Measurements from ENCODE around the gene TUBB6.

Gene TUBB6

DNA sequence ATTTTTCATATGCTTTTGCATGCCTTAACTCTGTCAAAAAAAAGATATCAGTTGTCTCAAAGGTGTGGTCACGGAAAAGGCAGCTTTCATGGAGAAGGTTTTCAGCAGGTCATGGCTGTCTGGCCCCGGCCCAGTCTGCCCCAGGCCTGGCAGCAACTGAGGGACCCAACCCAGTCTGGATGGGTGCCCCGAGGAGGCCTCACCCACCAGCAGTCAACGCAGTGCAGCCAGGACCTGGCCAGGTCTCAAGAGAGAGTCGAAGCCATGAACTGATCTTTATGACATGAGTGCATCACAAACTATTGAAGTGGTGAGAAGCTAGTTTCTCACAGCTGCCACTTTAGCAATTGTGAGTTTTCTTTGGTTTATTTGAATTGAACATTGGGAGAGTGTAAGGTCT, 7.9 kb downstream of the TUBB6 start:
- no peak for DNase-seq

DNA sequence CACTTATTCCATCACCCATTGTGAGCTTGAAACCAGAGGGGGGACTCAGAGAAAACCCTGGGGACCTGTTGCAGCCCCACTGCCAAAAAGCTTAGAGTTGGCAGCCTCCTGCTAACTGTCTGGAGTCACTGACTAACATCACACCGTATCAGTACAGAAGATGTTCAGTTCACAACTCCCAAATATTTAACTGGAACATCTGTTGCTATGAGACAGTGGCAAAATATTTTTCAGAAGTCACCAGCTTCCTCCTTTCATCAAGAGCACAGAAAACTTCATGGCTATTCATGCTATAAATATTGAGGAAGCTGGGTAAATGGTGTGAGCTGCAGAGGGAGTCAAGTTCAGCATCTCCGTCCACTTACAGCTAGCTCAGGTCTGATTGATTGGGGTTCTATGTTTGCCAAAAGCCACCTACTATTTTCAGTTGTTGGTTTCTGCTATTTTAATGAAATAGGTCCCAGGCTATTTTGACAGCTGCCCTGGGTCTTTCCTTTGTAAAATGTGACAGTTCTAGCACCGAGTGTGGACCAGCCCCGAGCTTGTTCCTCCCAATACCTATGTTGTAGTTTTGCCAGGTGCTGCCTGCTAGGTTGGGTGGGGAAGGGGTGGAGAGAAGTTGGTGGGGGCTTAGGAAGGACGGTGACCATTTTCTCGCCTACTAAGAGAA, 9.8 kb downstream of the TUBB6 start:
- peak; percentile 16 for DNase-seq

- no peak for DNase-seq
Observed at GRCh38 chr18:12318334-12318697, 10.3 kb downstream of the TUBB6 start.

DNA sequence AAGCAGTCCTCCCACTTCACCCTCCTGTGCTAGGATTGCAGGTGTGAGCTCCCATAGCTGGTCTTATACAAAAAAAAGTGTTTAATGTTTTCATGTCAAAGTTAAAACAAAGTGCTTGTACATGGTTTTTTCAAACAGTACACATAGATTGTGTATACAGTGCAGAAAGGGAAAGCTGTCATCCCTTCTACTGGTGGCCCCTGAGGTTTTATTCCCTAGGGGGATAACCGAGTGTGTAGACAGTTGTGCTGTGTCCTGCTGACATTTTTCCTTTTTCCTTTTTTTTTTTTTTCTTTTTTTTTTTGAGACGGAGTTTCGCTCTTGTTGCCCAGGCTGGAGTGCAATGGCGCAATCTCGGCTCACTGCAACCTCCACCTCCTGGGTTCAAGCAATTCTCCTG, 10.8 kb downstream of the TUBB6 start:
- DNase-seq: no peak

DNA sequence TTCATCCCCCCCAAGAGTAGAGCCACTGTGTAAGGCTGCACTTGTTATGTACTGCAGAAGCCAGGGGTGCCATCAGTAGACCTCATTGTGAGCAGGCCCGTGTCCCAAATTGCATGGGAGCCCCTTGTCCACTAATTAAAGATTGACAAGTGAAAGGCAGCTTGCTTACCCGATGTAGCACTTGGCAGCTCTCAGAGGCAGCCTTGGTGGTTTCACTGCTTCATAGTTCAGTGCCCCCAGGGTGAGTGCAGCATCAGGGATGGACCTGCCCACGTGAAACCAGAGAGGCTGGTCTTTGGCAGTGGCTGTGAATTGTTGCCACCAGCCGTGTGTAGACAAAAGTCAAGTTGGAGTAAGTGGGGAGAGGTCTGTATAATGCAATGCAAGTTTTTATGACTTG, 13.3 kb downstream of the TUBB6 start:
- no peak for DNase-seq

- DNase-seq: no peak
Observed at GRCh38 chr18:12324991-12325725, 17.1 kb downstream of the TUBB6 start.

DNA sequence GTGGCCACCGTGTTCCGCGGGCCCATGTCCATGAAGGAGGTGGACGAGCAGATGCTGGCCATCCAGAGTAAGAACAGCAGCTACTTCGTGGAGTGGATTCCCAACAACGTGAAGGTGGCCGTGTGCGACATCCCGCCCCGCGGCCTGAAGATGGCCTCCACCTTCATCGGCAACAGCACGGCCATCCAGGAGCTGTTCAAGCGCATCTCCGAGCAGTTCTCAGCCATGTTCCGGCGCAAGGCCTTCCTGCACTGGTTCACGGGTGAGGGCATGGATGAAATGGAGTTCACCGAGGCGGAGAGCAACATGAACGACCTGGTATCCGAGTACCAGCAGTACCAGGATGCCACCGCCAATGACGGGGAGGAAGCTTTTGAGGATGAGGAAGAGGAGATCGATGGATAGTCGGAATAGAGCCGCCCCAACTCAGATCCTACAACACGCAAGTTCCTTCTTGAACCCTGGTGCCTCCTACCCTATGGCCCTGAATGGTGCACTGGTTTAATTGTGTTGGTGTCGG, 17.7 kb downstream of the TUBB6 start:
- DNase-seq: no peak

DNA sequence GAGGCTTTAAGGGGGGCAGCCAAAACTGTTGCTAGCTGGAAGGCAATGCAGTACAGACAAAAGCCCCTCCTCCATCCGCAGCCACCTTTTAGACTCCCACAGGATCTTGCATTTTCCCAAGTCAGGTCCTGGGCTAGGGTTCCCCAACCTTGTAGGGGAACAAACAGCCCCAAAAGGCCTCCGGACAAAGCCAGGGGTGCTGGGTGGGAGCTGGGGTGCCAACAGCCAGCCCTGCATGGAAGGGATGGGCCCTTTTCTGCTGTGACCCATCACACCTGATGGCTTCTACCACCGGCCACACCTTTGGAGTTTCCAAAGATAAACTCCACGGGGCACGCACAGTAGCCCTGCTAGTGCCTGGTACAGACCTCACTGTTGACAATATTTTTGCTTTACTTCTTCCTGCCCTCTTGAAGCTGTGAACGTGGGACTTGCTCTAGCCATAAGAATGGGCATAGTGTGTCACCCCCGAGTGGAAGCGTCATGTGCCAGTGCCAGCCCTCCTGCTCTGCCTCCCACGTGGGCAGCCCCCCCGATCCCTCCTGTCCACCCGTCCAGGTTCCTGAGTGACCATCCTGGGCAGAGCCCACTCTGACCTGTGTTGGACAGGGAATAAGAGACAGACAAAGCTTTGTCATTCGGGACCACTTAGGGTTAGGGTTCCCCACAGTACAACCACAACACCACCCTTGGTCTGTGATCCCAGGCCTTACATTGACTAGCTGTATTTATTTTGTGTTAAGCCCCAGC, 18.8 kb downstream of the TUBB6 start:
- no peak for DNase-seq

DNA sequence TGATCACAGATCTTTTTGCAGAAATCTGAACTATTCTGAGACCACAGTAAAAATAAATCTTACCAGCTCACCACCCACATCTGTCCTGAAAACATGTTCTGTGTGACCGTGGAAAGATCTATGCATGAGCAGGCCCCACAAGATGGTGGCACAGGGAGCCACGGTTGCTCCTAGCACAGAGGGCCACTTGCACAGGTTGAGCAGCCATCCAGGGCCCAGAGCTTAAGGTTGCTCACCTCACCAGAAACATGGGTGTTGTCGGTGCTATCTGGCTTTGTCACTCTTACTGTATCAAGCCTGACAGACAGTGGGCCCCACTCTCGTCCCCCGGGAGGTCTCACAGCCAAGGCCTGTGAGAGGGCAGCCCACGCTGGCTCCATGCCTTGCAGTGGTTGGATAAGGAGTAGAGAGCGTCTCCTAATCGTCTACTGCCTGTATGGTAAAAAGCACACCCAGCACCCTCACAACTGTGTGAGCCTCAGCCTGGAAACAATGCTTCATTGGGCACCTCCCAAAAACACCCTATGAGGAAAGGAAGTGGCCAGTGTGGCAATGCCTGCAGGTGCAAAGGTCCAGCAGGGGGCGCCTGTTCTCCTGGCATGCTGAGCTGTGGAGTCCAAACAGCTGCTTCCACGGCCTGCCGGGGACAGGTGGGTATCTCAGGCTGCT, 19.6 kb downstream of the TUBB6 start:
- peak; percentile 64 for DNase-seq

- no peak for DNase-seq
Observed at GRCh38 chr18:12328179-12328823, 20.3 kb downstream of the TUBB6 start.

GRCh38 chr18:12329125-12329698, 21.2 kb downstream of the TUBB6 start:
- DNase-seq: no peak

GRCh38 chr18:12330766-12331165, 22.7 kb downstream of the TUBB6 start:
- DNase-seq: no peak

GRCh38 chr18:12333506-12334290, 25.7 kb downstream of the TUBB6 start:
- DNase-seq: no peak

DNA sequence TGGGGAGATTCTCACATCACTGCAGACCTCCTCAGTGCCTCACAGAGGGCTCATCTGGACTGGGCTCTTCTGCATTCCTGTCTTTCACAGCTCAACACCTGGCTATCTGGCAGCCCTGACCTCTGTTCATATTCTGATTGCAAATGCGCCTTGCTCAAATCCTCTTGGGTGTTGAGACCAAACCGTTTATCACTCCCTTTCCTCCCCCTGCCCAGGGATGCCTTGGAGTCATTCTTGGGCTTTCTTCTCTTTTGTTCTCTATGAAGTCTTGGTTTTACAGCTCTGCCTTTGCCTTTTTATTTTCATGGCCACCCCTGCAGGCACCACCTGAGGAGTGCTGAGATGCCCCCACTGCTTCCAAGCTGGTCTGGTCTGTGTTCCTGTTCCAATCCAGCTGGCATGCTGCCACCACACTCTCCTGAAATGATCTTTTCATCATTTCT, 26.3 kb downstream of the TUBB6 start:
- DNase-seq: no peak

GRCh38 chr18:12334863-12335262, 26.8 kb downstream of the TUBB6 start:
- no peak for DNase-seq

DNA sequence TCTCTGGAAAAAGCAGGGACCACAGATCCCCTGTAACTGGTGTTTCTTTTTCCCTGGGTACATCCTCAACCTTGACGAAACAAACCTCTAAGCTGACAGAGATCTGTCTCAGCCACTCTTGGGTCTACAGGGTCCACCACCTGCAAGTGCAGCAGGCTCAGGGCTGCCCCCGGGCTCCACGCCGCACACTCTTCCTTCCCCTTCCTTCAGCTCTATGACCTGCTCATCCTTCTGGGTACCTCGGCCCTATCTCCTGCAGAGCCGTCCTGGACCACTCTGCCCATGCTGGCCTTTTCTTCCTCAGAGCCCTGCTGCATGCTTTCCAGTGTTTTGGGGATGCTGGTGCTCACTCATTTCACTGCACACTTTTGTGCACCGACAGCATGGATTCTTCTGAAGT, 27.5 kb downstream of the TUBB6 start:
- no peak for DNase-seq

GRCh38 chr18:12336171-12336613, 28.2 kb downstream of the TUBB6 start:
- no peak for DNase-seq

GRCh38 chr18:12336887-12337286, 28.8 kb downstream of the TUBB6 start:
- DNase-seq: no peak

DNA sequence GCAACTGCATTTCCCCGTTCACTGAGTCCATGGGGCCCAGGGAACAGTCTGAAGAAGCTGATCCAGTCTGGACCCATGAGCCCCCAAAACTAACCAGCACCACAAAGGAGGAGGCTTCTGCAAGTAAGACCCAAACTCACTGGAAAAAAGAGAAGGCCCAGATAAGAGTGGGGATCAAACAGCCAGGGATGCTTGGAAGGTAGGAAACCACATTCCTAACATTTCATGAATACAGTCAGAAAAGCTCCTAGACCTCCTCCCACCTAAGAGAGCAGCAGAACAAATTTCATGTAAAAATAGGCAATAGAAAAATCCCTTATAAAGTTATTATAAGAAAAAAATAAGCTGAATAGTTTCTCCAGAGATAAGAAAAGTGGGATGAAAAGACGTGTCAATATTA, 30.3 kb downstream of the TUBB6 start:
- no peak for DNase-seq

DNA sequence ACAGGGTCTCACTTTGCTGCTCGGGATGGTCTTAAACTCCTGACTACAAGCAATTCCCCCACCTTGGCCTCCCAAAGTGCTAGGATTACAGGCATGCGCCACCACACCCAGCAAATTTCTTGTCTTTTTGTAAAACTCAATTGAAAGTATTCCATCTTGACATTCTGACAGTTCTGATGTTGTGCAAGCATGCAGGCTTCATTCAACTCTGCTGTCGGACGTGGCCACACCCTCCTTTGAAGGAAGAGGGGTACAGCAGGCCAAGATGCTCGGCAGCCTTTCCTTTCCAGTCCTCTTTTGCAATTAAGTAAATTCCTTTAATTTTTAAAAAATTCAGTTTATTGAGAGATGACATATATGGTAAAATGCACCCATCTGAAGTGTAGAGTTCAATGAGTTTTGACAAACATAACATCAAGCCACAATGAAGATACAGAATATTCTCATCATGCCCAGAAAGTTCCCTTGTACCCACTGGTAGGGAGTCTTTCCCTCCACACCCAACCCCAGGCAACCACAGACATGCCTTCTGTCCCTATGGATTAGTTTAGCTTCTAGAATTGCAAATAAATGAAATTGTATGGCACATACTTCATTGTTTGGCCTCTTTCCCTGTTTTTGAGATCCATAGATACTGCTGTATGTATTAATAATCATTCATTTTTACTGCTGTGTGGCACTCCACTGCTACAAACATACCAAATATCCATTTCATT, 33.1 kb downstream of the TUBB6 start:
- no peak for DNase-seq

DNA sequence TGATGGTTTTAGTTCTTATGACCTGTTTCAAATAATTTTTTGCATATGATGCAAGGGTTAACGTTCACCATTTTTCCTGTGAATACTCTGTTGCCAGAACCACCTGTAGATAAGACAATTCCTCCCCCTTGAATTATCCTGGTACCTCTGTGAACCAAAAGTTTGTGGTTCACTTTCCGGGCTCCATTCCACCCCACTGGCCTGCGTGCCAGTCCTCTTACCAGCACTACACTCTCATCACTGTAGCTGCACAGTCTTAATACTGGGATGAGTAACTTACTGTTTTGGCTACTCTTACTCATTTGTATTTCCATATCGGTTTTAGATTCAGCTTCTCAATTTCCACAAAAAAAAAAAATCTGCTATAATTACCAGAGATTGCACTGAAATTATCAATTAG, 34.6 kb downstream of the TUBB6 start:
- DNase-seq: no peak
